ENCODE results near the gene LINGO1. TPM values are rescaled to one million over a fixed set of nuclear protein-coding genes. Genes with fewer than 3 reads are reported as not detected.

Gene LINGO1
- total and polyA plus RNA-seq, 4 donors, result 0.50 to 1.6 (median 0.75) TPM; not detected in 1

- Histone ChIP-seq H3K9ac (ENCODE audit: low read depth in 1 of 2, low read length in 2 of 2) (no peak overlapping the region), H3K4me1 (ENCODE audit: control insufficient read depth in 4 of 4, insufficient read depth in 4 of 4, low read length in 3 of 4) (no peaks in the 10 kb centered on the region), H3K36me3 (ENCODE audit: control insufficient read depth in 4 of 4, insufficient read depth in 3 of 4, low read depth in 1 of 4, low read length in 3 of 4) (no peaks in the 10 kb centered on the region), H3K27me3 (ENCODE audit: control insufficient read depth in 4 of 4, insufficient read depth in 4 of 4, low read length in 3 of 4) (peaks cover 0 to 10% (median under 1%) of the 10 kb centered on the region in 4 donors), H3K9me3 (ENCODE audit: control insufficient read depth in 4 of 4, low read length in 3 of 4) (no peaks in the 10 kb centered on the region), H3K27ac (ENCODE audit: low read depth in 1 of 2, low read length in 2 of 2) (no peak overlapping the region), H3K4me3 (ENCODE audit: low read depth in 1 of 3, low read length in 3 of 3) (no peak overlapping the region)
- DNase-seq (ENCODE audit: low spot score), result no peak
- TF ChIP-seq JUND (IDR thresholded peaks at IDR 0.05) (no peak), FOXA1 (IDR thresholded peaks at IDR 0.05) (no peak), NR2F2 (IDR thresholded peaks at IDR 0.05) (no peak), GABPA (IDR thresholded peaks at IDR 0.05 in 1 of 2, conservative IDR thresholded peaks at IDR 0.05 in 1 of 2) (no peak), ZBTB33 (IDR thresholded peaks at IDR 0.05) (no peak), ATF3 (IDR thresholded peaks at IDR 0.05) (no peak), HNF4G (IDR thresholded peaks at IDR 0.05) (no peak), CTCF (IDR thresholded peaks at IDR 0.05; ENCODE audit: low read depth, low read length, missing input control) (no peak), RAD21 (IDR thresholded peaks at IDR 0.05) (no peak), TAF1 (conservative IDR thresholded peaks at IDR 0.05) (no peak), RXRA (IDR thresholded peaks at IDR 0.05) (no peak), YY1 (IDR thresholded peaks at IDR 0.05) (no peak), MAX (IDR thresholded peaks at IDR 0.05) (no peak), EGR1 (IDR thresholded peaks at IDR 0.05; ENCODE audit: low read depth in 2 of 2) (no peak), FOXA2 (IDR thresholded peaks at IDR 0.05) (no peak), SP1 (IDR thresholded peaks at IDR 0.05) (no peak), HNF4A (conservative IDR thresholded peaks at IDR 0.05) (no peak), REST (IDR thresholded peaks at IDR 0.05) (no peak)
- WGBS, result 69% methylated on average over 13 of the region's 13 CpGs
Observed at GRCh38 chr15:77671362-77672056, 38.8 kb upstream of the LINGO1 start.

Measured in liver (tissue), 9 donors.